OCI-M1 (cell line): ENCODE data around the gene OST4.
A peak's percentile ranks its signal among the peaks of the same experiment; 100 is the strongest.
"Not testable (repeated sequence)": the region's sequence is repeated elsewhere in the genome, so short reads cannot be mapped to it uniquely, and the experiment has no call there.

Experiments
- DNase-seq: peaks from one replicate; lab custom pipeline; 2025; lab: John Stamatoyannopoulos, UW

OST4 gene

GRCh38 chr2:27071277-27071989 is at the start of gene OST4:
Gene OST4 (minus strand): TSS chr2:27071654.
- peak; percentile 97 for DNase-seq

- DNase-seq = not testable (repeated sequence)
Measured at GRCh38 chr2:27119330-27119670, 47.8 kb upstream of the OST4 start.

GRCh38 chr2:27118525-27119329 is 47.3 kb upstream of the OST4 start, which contains the start of gene CGREF1:
Gene CGREF1 (minus strand): TSS chr2:27119128. CDS start chr2:27104366, 14,762 bp downstream.
- no peak for DNase-seq

GRCh38 chr2:27117995-27118524 is 46.6 kb upstream of the OST4 start:
- no peak for DNase-seq

- peak; percentile 19 for DNase-seq
Measured at GRCh38 chr2:27115519-27115918, 44.1 kb upstream of the OST4 start.

GRCh38 chr2:27111392-27112078 is 40.1 kb upstream of the OST4 start:
- DNase-seq = not testable (repeated sequence)

GRCh38 chr2:27110603-27111352 is 39.3 kb upstream of the OST4 start:
- DNase-seq = not testable (repeated sequence)

- no peak for DNase-seq
Measured at GRCh38 chr2:27109083-27109482, 37.6 kb upstream of the OST4 start.

- DNase-seq = no peak
Measured at GRCh38 chr2:27108221-27108620, 36.8 kb upstream of the OST4 start.

- DNase-seq = no peak
Measured at GRCh38 chr2:27105981-27106380, 34.5 kb upstream of the OST4 start.

GRCh38 chr2:27102329-27102728 is 30.9 kb upstream of the OST4 start:
- DNase-seq = no peak

GRCh38 chr2:27100036-27100435 is 28.6 kb upstream of the OST4 start:
- no peak for DNase-seq

GRCh38 chr2:27099334-27099955 is 28.0 kb upstream of the OST4 start:
- no peak for DNase-seq

GRCh38 chr2:27097341-27097740 is 25.9 kb upstream of the OST4 start:
- DNase-seq = no peak

GRCh38 chr2:27096748-27097297 is 25.4 kb upstream of the OST4 start:
- DNase-seq = no peak

- DNase-seq = peak; percentile 76
Measured at GRCh38 chr2:27095745-27096651, 24.5 kb upstream of the OST4 start.

- DNase-seq = no peak
Measured at GRCh38 chr2:27095427-27095744, 23.9 kb upstream of the OST4 start.

GRCh38 chr2:27094353-27094984 is 23.0 kb upstream of the OST4 start:
- no peak for DNase-seq
